Stimulated activated CD8-positive, alpha-beta memory T cell treated with anti-CD3 and anti-CD28 coated beads, Interleukin-15, amount 100 ng/mL, for 48 hours (primary cell): ENCODE results near the gene OR2A5.
"Not testable (repeated sequence)": the region's sequence is repeated elsewhere in the genome, so short reads cannot be mapped to it uniquely, and the experiment has no call there.

Source experiments
- DNase-seq, 2 donors: peaks; one replicate each; pipeline ENCODE4 v3.0.0-alpha.2; 2020; ENCODE audit warnings: low read depth in 2 of 2

The OR2A5 gene

GRCh38 chr7:144048648-144049047 is at the start of gene OR2A5:
TSS of gene OR2A5 (plus strand) at chr7:144048948. CDS start at chr7:144050402, 1,454 bp downstream.
- no peak for DNase-seq

- DNase-seq: no peak
These were observed 48.7 kb upstream of the OR2A5 start, which contains the start of gene OR6B1 for GRCh38 chr7:144000020-144000419. TSS of gene OR6B1 (plus strand) at chr7:144000320. CDS start at chr7:144003997, 3,677 bp downstream.

GRCh38 chr7:144001543-144001942 is 47.2 kb upstream of the OR2A5 start:
- no peak for DNase-seq

- DNase-seq: no peak
These were observed 44.0 kb upstream of the OR2A5 start for GRCh38 chr7:144004703-144005102.

DNA sequence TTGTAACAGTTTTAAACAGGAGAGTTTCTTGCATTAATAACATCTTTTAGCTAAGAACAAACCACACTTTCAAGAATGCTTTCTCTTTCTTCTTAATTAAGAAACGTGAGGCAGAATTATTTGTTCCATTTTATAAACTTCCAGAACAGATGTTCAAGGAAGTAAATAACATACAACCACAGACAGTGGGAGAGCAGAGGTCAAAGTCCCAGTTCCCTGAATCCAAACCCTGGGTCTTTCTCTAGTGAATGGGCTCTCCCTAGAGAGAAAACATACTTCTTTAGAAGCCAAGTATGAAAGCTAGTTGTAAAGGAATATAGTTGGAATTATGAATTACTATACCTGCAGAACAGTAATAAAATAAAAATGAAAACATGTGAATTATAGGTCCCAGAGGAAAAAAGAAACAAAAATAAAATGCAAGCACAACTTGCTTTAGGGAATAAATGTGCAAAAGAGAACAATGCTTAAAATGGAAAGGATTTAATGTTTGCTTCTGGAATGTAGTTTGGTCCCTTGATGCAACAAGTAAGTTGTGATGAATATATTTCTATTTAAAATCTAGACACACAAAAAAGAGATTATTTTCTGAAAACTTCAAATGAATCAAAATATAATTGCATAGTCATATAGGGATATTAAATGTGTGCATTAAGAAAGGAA is 42.6 kb upstream of the OR2A5 start:
- DNase-seq: no peak

DNA sequence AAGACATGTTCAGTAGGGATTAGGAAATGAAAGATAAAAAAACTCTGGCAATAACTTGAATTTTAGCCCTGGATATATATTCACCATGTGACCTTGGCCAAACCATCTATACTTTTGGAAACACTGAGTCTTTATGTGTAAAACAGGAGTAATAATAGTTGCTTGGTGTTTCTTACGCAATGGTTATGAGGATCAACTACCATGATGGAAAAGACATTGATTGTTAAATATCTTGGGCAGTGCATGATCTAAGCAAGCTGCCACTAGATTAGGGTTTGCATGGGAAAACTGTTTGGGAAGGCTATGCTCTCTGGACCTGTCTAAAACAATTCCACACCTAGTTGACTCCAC is 42.1 kb upstream of the OR2A5 start:
- DNase-seq: no peak

GRCh38 chr7:144009361-144009760 is 39.4 kb upstream of the OR2A5 start:
- no peak for DNase-seq

- not testable (repeated sequence) for DNase-seq
These were observed 38.7 kb upstream of the OR2A5 start for GRCh38 chr7:144010061-144010460.

DNA sequence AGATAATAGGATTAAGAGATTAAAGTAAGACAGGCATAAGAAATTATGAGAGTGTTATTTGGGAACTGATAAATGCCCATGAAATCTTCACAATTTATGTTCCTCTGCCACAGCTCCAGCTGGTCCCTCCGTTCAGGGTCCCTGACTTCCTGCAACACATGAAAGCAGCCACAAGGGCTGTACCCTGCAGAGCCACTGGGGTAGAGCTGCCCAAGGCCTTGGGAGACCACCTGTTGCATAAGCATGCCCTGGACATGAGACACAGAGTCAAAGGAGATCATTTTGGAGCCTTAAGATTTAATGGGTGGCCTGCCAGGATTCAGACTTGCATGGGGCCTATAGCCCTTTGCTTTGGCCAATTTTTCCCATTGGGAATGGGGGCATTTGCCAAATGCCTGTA is 37.9 kb upstream of the OR2A5 start:
- DNase-seq: not testable (repeated sequence)

DNA sequence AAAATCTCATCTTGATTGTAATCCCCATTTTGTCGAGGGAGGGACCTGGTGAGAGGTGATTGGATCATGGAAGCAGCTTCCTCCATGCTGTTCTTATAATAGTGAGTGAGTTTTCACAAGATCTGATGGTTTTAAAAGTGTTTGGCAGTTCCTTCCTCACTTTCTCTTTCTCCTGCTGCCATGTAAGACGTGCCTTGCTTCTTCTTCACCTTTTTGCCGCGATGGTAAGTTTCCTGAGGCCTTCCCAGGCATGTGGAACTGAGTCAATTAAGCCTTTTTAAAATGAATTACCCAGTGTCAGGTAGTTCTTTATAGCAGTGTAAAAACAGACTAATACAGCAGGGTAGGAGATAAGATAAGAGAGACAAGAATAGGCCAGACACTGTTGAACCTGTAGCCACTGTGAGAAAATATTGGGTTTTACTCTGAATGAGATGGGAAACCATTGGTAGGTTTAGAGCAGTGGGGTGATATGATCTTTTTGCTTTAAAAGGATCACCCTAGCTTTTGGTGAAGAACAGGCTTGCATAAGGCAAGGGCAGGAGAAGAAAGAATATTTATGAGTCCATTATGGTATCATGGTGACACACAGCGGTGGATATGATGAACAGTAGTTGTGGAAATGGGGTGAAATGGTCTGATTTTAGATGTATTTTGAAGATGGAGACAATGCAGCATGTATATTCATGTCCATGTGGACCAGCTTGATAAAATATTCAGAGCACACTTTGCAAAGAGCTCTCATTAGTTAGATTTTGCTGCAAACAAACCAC is 37.1 kb upstream of the OR2A5 start:
- no peak for DNase-seq

GRCh38 chr7:144018065-144018464 is 30.7 kb upstream of the OR2A5 start:
- no peak for DNase-seq

- DNase-seq: no peak
These were observed 29.3 kb upstream of the OR2A5 start for GRCh38 chr7:144019457-144019856.

GRCh38 chr7:144020340-144020739 is 28.4 kb upstream of the OR2A5 start:
- DNase-seq: no peak

- DNase-seq: no peak
These were observed 26.6 kb upstream of the OR2A5 start for GRCh38 chr7:144022169-144022568.

DNA sequence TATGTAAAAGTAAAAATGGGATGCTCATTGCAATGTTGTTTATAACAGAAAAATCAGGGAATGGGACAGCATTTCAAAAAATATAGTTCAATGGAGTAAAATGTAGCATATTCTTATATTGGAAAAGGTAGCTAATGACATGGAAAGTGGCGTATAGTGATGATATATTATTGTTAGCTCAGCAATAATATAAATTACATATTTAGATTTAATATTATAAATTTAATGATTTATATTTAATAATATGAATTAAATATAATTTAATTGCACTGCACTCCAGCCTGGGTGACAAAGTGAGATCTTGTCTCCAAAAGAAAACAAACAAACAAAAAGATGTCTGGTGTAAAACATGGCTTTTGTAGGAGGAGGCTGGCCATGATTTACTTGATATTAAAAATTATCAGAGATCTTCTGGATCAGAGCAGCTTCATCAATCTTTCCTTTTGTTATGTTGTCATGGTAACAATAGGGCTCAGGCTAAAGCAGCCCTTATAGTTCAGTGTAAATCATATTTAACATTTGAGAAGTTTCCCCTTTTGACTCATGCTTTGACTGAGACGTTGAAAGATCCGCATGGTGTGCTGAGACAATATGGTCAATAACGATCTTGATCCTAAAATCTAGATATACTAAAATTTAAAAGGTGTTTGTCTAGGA is 25.4 kb upstream of the OR2A5 start:
- no peak for DNase-seq

DNA sequence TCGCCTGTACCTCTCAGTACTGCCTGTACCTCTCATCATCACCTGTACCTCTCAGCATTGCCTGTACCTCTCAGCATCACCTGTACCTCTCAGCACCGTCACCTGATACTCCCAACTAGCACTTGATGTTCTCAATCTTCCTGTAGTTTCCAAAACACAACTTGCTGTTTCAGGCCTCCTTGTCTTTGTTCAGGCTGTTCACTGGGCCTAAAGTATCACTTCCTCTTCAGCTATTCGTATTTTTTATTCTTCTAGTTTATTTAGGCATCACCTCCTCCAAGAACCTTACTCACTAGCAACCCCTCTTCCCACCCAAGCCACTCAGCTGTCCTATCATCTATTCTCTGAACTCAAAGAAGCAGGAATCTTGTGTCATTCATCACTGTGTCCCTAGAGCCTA is 24.5 kb upstream of the OR2A5 start:
- DNase-seq: no peak

- no peak for DNase-seq
These were observed 22.4 kb upstream of the OR2A5 start for GRCh38 chr7:144026203-144026883.

DNA sequence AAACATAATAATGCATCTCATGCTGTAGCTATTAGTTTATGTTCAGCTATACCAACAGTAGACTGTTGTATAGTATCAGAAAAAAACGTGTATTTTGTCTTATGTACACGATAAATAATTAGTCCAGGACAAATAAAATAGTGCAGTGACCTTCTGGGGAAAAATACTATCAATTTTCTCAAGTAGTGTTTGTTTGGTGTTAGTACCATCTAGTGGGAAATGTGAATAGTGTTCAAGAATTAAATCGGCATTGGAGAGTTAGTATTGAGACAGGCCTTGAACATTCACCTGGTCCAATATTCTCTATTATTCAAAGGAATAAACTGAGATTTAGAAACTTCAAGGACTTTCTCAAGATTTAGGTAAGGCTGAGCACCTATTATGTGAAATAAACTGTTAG is 21.7 kb upstream of the OR2A5 start:
- DNase-seq: no peak

DNA sequence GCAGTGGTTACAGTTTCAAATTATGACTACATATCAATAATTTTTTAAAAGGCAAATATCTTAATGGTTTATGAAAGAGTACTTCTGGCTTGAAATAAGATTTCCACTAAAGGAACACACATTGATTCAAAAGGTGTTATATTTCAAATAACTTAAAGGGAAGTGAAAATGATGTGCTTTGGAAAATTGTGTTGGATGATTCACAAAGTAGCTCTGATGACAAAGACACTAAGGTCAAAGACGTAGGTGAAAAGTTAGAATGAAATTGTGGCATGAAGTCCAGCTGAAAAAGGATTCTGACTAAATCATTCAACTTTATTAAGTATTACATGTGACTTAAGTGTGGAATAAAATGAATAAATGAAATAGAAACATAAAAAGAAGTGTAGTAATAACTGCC is 20.8 kb upstream of the OR2A5 start:
- DNase-seq: no peak

DNA sequence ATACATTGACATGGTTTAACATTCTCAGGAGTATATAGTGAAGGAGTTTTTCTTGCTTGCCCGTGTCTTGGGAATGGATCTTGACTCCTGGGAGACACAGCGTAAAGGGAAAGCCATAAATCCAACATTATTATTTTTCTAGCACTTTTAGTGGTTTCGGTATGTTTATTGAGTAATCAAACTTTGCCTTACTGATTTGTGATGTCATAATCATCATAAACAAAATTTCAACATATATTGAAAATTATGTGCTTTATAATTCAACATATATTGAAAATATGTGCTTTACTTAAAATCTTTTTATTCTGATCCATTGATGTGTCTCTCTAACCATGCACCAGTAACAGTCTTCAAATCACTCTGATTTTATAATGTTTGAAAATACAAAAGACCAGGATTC is 20.2 kb upstream of the OR2A5 start:
- DNase-seq: no peak

DNA sequence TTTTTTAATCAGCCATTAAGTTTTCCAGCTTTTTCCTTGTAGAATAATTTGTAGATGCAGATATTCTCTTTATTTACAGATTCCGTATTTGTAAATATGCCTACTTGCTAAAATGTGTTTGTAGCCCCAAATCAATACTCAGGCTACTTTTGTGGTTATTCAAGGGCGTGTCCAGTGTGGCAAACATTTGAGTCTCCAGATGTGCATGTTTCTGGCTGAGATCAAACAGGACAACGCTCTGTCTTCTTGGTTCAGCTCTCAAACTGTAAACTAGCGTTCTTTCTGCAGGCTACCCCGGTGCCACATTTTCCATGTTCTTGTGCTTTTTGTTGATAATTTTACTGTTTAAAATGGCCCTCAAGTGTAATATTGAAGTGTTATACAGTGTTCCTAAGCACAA is 16.2 kb upstream of the OR2A5 start:
- no peak for DNase-seq

GRCh38 chr7:144032985-144033709 is 15.6 kb upstream of the OR2A5 start:
- DNase-seq: no peak
